Loucy (cell line): ENCODE measurements around the gene GLRX.

Experiments
- H2AFZ ChIP-seq: fragments of 200-600 bp; sonication (generic); 2 replicates; pipeline ENCODE4 v1.6.0; 2016; ENCODE audit warnings: antibody characterized with exemption, mild to moderate bottlenecking, low read length, moderate library complexity
- H3F3A ChIP-seq: fragments of 200-600 bp; 2 replicates; pipeline ENCODE4 v1.6.0; 2016; ENCODE audit warnings: antibody characterized with exemption, low read depth, mild to moderate bottlenecking
- H3K27me3 ChIP-seq: fragments of 200-600 bp; sonication (generic); 2 replicates; pipeline ENCODE4 v1.6.1; 2014; ENCODE audit warnings: low read length, mild to moderate bottlenecking; ENCODE audit not compliant: insufficient read depth, poor library complexity, severe bottlenecking
- H3K36me3 ChIP-seq: fragments of 200-600 bp; sonication (generic); 2 replicates; pipeline ENCODE4 v1.6.1; 2016; ENCODE audit warnings: low read length; ENCODE audit not compliant: insufficient read depth
- H3K4me1 ChIP-seq: fragments of 200-600 bp; sonication (generic); 2 replicates; pipeline ENCODE4 v1.5.1; 2014; ENCODE audit warnings: low read length, mild to moderate bottlenecking; ENCODE audit not compliant: insufficient read depth, poor library complexity, severe bottlenecking
- H3K4me2 ChIP-seq: fragments of 200-600 bp; sonication (generic); 2 replicates; pipeline ENCODE4 v1.6.0; 2014; ENCODE audit warnings: antibody characterized with exemption, low read length, low read depth, mild to moderate bottlenecking; ENCODE audit not compliant: poor library complexity, severe bottlenecking
- H3K4me3 ChIP-seq: fragments of 200-600 bp; sonication (generic); 2 replicates; pipeline ENCODE4 v1.5.1; 2014; ENCODE audit warnings: low read length, mild to moderate bottlenecking, mixed read lengths; ENCODE audit not compliant: poor library complexity, severe bottlenecking
- H3K79me2 ChIP-seq: fragments of 200-600 bp; sonication (generic); 2 replicates; pipeline ENCODE4 v1.6.1; 2014; ENCODE audit warnings: low read length; ENCODE audit not compliant: insufficient read depth
- H3K9ac ChIP-seq: fragments of 200-600 bp; sonication (generic); 2 replicates; pipeline ENCODE4 v1.6.0; 2014; ENCODE audit warnings: mild to moderate bottlenecking, low read depth, low read length, moderate library complexity; ENCODE audit not compliant: poor library complexity, severe bottlenecking
- H3K9me2 ChIP-seq: fragments of 200-600 bp; sonication (generic); replicated peaks from 2 replicates; pipeline ENCODE4 v1.6.1; 2016; ENCODE audit warnings: low read depth, low read length, mixed read lengths
- H3K9me3 ChIP-seq: fragments of 200-600 bp; sonication (generic); 2 replicates; pipeline ENCODE4 v1.6.1; 2014; ENCODE audit warnings: mild to moderate bottlenecking, antibody characterized with exemption, low read length, low read depth; ENCODE audit not compliant: insufficient read depth
- H4K20me1 ChIP-seq: fragments of 200-600 bp; sonication (generic); 2 replicates; pipeline ENCODE4 v1.6.0; 2014; ENCODE audit warnings: antibody characterized with exemption, low read length, mild to moderate bottlenecking; ENCODE audit not compliant: insufficient read depth, poor library complexity, severe bottlenecking
- CTCF ChIP-seq: fragments of 200-600 bp; sonication (generic); conservative IDR thresholded peaks from 2 replicates; pipeline ENCODE4 v1.5.1; 2014; ENCODE audit warnings: mild to moderate bottlenecking, antibody characterized with exemption, low read length
- EZH2phosphoT487 ChIP-seq: fragments of 200-600 bp; IDR thresholded peaks from 2 replicates; pipeline ENCODE4 v1.6.1; 2018; ENCODE audit warnings: antibody characterized with exemption, mild to moderate bottlenecking, moderate library complexity, borderline replicate concordance

GLRX gene

DNA sequence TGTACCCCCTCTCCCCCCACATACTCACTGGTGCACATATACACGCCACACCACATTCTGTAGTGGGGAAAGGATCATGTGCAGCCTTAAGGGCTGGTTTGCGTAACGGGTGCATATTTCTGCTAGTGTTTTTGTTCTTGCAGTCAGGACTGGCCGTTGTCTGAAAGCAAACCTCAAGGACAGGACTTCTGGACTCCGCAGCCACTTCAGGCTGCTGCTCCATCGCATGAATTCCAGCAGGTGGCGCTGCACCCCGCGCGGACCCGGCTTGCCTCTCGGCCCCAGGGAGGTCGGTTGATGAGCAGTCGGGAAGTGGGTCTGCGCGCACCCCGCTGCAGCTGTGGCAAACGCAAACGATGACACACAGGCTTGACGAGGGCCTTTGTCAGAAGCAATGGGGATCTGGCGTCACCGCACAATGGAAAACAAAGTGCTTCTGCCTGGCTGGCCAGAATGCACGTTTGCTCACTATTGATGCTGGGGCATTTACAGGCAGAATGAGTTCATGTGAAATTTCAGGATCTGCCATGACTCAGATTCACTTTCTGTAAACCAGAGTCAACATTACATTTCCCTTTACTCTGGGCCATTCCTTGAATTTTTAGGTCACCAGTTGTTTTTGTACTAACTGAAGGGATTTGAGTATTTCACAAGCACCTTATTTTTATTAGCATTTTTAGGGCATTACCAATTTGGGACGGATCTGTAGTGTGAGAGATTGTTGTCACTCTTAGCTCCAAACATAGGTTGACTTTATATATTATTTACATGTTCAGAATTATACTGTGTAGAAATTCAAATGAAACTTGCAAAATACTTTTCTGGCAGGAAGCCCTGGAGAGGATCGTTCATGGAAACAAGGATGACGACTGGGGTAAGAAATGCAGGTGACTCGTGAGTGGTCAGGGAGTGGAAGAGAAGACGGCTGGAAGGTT, 36.4 kb upstream of the GLRX start:
- H2AFZ ChIP-seq = peak overlapping the region; percentile 89
- H3K79me2 ChIP-seq = no peaks in the 10 kb centered on the region
- no peaks in the 10 kb centered on the region for H4K20me1 ChIP-seq
- H3K36me3 ChIP-seq = no peaks in the 10 kb centered on the region
- H3K4me2 ChIP-seq = peak overlapping the region; percentile 77
- H3F3A ChIP-seq = no peaks in the 10 kb centered on the region
- H3K9me3 ChIP-seq = no peaks in the 10 kb centered on the region
- no peaks in the 10 kb centered on the region for H3K9me2 ChIP-seq
- H3K27me3 ChIP-seq = no peaks in the 10 kb centered on the region
- peak overlapping the region; percentile 62 for H3K4me3 ChIP-seq
- TF ChIP-seq CTCF (peak; percentile 95), EZH2phosphoT487 (no peak)
- H3K9ac ChIP-seq = no peak overlapping the region
- peaks cover 12% of the 10 kb centered on the region for H3K4me1 ChIP-seq

DNA sequence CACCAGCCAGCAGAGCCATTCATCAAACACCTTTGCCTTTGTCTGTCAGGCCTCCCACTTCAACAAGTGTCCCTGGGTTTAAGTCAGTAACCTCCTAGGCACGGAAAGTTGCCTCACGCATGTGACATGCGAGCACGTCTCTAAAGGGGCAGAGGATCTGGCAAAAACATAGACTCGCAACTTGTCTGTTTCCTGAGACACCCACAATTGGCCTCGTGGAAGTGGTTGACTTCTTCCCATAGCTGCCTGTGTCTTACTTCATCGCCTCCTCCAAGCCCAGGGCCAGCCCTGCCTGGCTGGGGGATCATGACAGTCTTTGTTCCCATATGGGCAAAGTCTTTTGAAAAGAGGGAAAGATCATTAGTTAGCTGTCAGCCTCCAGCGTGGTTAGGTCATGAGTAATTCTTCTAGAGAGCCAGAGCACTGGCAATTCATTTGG, 35.5 kb upstream of the GLRX start:
- TF ChIP-seq EZH2phosphoT487 (no peak), CTCF (no peak)
- H3K9ac ChIP-seq = no peak overlapping the region
- no peaks in the 10 kb centered on the region for H3F3A ChIP-seq
- H3K27me3 ChIP-seq = no peaks in the 10 kb centered on the region
- no peaks in the 10 kb centered on the region for H3K9me2 ChIP-seq
- H3K9me3 ChIP-seq = no peaks in the 10 kb centered on the region
- H3K79me2 ChIP-seq = no peaks in the 10 kb centered on the region
- H3K4me2 ChIP-seq = no peak overlapping the region
- H4K20me1 ChIP-seq = no peaks in the 10 kb centered on the region
- peaks cover 12% of the 10 kb centered on the region for H3K4me1 ChIP-seq
- H2AFZ ChIP-seq = no peak overlapping the region
- no peak overlapping the region for H3K4me3 ChIP-seq
- H3K36me3 ChIP-seq = no peaks in the 10 kb centered on the region

GRCh38 chr5:95857185-95857945, 34.8 kb upstream of the GLRX start:
- Histone ChIP-seq H3K9me2 (no peaks in the 10 kb centered on the region), H3F3A (no peaks in the 10 kb centered on the region), H3K4me2 (no peak overlapping the region), H3K9me3 (no peaks in the 10 kb centered on the region), H3K79me2 (no peaks in the 10 kb centered on the region), H3K27me3 (no peaks in the 10 kb centered on the region), H3K36me3 (no peaks in the 10 kb centered on the region), H3K4me3 (no peak overlapping the region), H3K9ac (no peak overlapping the region), H4K20me1 (no peaks in the 10 kb centered on the region), H3K4me1 (peaks cover 12% of the 10 kb centered on the region), H2AFZ (no peak overlapping the region)
- no peak for TF ChIP-seq CTCF
